ENCODE results near the gene LHX5. TPM values are rescaled to one million over a fixed set of nuclear protein-coding genes. Genes with fewer than 3 reads are reported as not detected.

Gene LHX5
- polyA plus RNA-seq, 3 donors, result not detected

GRCh38 chr12:113439606-113440030 lies 32.1 kb downstream of the LHX5 start:
- no peak overlapping the region for H3K27ac ChIP-seq (ENCODE audit: low read depth in 1 of 2, low read length in 2 of 2)
- no peak overlapping the region for H3K4me3 ChIP-seq (replicated peaks in 1 of 3; ENCODE audit: low read depth in 2 of 3, low read length in 3 of 3)
- H3K4me3 Mint-ChIP-seq, result peak overlapping the region in 1 of 2 donors; percentile 41
- no peaks in the 10 kb centered on the region for H3K27me3 ChIP-seq (ENCODE audit: control insufficient read depth in 2 of 2, insufficient read depth in 2 of 2, low read length in 2 of 2)
- no peaks in the 10 kb centered on the region for H3K36me3 Mint-ChIP-seq
- no peak overlapping the region for H2AFZ ChIP-seq (ENCODE audit: insufficient read depth, low read depth, low read length, poor library complexity, severe bottlenecking)
- H3K27ac Mint-ChIP-seq, result no peak overlapping the region
- H3K9me3 ChIP-seq (replicated peaks in 1 of 2; ENCODE audit: control insufficient read depth in 1 of 2, insufficient read depth in 1 of 2, low read length in 2 of 2), result no peaks in the 10 kb centered on the region
- no peaks in the 10 kb centered on the region for H3K4me1 Mint-ChIP-seq
- no peaks in the 10 kb centered on the region for H3K4me1 ChIP-seq (ENCODE audit: control insufficient read depth in 1 of 2, insufficient read depth in 2 of 2, low read length in 2 of 2)
- no peak overlapping the region for H3K4me2 ChIP-seq (replicated peaks; ENCODE audit: extremely low read depth, low read length, poor library complexity, severe bottlenecking)
- H3K9me3 Mint-ChIP-seq, result no peaks in the 10 kb centered on the region
- no peaks in the 10 kb centered on the region for H4K20me1 ChIP-seq (ENCODE audit: insufficient read depth, low read length)
- DNase-seq, result peak in 1 of 3 donors; percentile 11
- 43% methylated on average over 8 of the region's 8 CpGs for WGBS (ENCODE audit: insufficient coverage)
- no peaks in the 10 kb centered on the region for H3K36me3 ChIP-seq (replicated peaks in 1 of 2; ENCODE audit: control insufficient read depth in 1 of 2, insufficient read depth in 2 of 2, low read length in 2 of 2)
- intact Hi-C loops (cut with micrococcal nuclease), result no loop called here
- peak; percentile 79 for TF ChIP-seq CTCF (IDR thresholded peaks at IDR 0.05)
- no peaks in the 10 kb centered on the region for H3K79me2 ChIP-seq (ENCODE audit: insufficient read depth, low read length)
- no peak overlapping the region for H3K9ac ChIP-seq (ENCODE audit: insufficient read depth, low read length, poor library complexity, severe bottlenecking)
- peaks cover 2 to 7% (median 7%) of the 10 kb centered on the region in 3 donors for H3K27me3 Mint-ChIP-seq (ENCODE audit: low read depth in 3 of 3)

DNA sequence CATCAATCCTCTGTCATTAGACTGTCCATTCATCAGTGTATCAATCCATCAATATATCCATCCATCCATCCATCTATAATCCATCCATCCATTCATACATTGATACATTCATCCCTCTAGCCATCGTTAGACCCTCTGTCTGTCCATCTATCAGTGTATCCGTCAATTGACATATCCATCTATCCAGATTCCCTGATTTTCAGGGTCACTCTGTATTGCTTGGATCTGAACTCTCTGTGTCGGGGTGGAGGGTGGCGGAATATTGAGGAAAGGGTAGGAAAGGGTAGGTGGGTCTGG lies 32.4 kb downstream of the LHX5 start:
- Mint-ChIP-seq H3K27me3 (ENCODE audit: low read depth in 3 of 3) (peaks cover 2 to 7% (median 7%) of the 10 kb centered on the region in 3 donors), H3K4me1 (no peaks in the 10 kb centered on the region), H3K9me3 (no peaks in the 10 kb centered on the region), H3K36me3 (no peaks in the 10 kb centered on the region), H3K4me3 (no peak overlapping the region), H3K27ac (no peak overlapping the region)
- Histone ChIP-seq H3K27me3 (ENCODE audit: control insufficient read depth in 2 of 2, insufficient read depth in 2 of 2, low read length in 2 of 2) (no peaks in the 10 kb centered on the region), H3K9me3 (replicated peaks in 1 of 2; ENCODE audit: control insufficient read depth in 1 of 2, insufficient read depth in 1 of 2, low read length in 2 of 2) (no peaks in the 10 kb centered on the region), H3K27ac (ENCODE audit: low read depth in 1 of 2, low read length in 2 of 2) (no peak overlapping the region), H3K36me3 (replicated peaks in 1 of 2; ENCODE audit: control insufficient read depth in 1 of 2, insufficient read depth in 2 of 2, low read length in 2 of 2) (no peaks in the 10 kb centered on the region), H3K4me1 (ENCODE audit: control insufficient read depth in 1 of 2, insufficient read depth in 2 of 2, low read length in 2 of 2) (no peaks in the 10 kb centered on the region), H3K79me2 (ENCODE audit: insufficient read depth, low read length) (no peaks in the 10 kb centered on the region), H3K4me3 (replicated peaks in 1 of 3; ENCODE audit: low read depth in 2 of 3, low read length in 3 of 3) (no peak overlapping the region), H3K9ac (ENCODE audit: insufficient read depth, low read length, poor library complexity, severe bottlenecking) (no peak overlapping the region), H3K4me2 (replicated peaks; ENCODE audit: extremely low read depth, low read length, poor library complexity, severe bottlenecking) (no peak overlapping the region), H2AFZ (ENCODE audit: insufficient read depth, low read depth, low read length, poor library complexity, severe bottlenecking) (no peak overlapping the region), H4K20me1 (ENCODE audit: insufficient read depth, low read length) (no peaks in the 10 kb centered on the region)
- no peak for DNase-seq
- 69% methylated on average over 2 of the region's 4 CpGs for WGBS (ENCODE audit: insufficient coverage)
- intact Hi-C loops (cut with micrococcal nuclease), result no loop called here
- no peak for TF ChIP-seq CTCF (IDR thresholded peaks at IDR 0.05)
